ENCODE data around the gene LY86.
"Not testable (repeated sequence)": the region's sequence is repeated elsewhere in the genome, so short reads cannot be mapped to it uniquely, and the experiment has no call there.

The LY86 gene

GRCh38 chr6:6654599-6655575 lies 66.4 kb downstream of the LY86 start:
- peak; percentile 35 for DNase-seq (ENCODE audit: low read depth)

GRCh38 chr6:6655805-6656251 lies 67.3 kb downstream of the LY86 start:
- DNase-seq (ENCODE audit: low read depth) = no peak

- no peak for DNase-seq (ENCODE audit: low read depth)
Observed at GRCh38 chr6:6656287-6656686, 67.8 kb downstream of the LY86 start.

GRCh38 chr6:6657085-6657819 lies 68.7 kb downstream of the LY86 start:
- no peak for DNase-seq (ENCODE audit: low read depth)

GRCh38 chr6:6657820-6658217 lies 69.3 kb downstream of the LY86 start:
- no peak for DNase-seq (ENCODE audit: low read depth)

GRCh38 chr6:6659600-6660327 lies 71.2 kb downstream of the LY86 start:
- no peak for DNase-seq (ENCODE audit: low read depth)

GRCh38 chr6:6660339-6661045 lies 72.0 kb downstream of the LY86 start:
- no peak for DNase-seq (ENCODE audit: low read depth)

GRCh38 chr6:6661191-6661590 lies 72.7 kb downstream of the LY86 start:
- no peak for DNase-seq (ENCODE audit: low read depth)

GRCh38 chr6:6661684-6662083 lies 73.2 kb downstream of the LY86 start:
- no peak for DNase-seq (ENCODE audit: low read depth)

GRCh38 chr6:6663421-6664135 lies 75.1 kb downstream of the LY86 start:
- DNase-seq (ENCODE audit: low read depth) = no peak

- no peak for DNase-seq (ENCODE audit: low read depth)
Observed at GRCh38 chr6:6665555-6666243, 77.2 kb downstream of the LY86 start.

- DNase-seq (ENCODE audit: low read depth) = not testable (repeated sequence)
Observed at GRCh38 chr6:6670150-6670549, 81.6 kb downstream of the LY86 start.

GRCh38 chr6:6674872-6675271 lies 86.4 kb downstream of the LY86 start:
- no peak for DNase-seq (ENCODE audit: low read depth)

GRCh38 chr6:6676910-6677441 lies 88.5 kb downstream of the LY86 start:
- peak; percentile 65 for DNase-seq (ENCODE audit: low read depth)

GRCh38 chr6:6678185-6678671 lies 89.7 kb downstream of the LY86 start:
- no peak for DNase-seq (ENCODE audit: low read depth)

GRCh38 chr6:6678811-6679210 lies 90.3 kb downstream of the LY86 start:
- no peak for DNase-seq (ENCODE audit: low read depth)

GRCh38 chr6:6679633-6680032 lies 91.1 kb downstream of the LY86 start:
- DNase-seq (ENCODE audit: low read depth) = no peak

- no peak for DNase-seq (ENCODE audit: low read depth)
Observed at GRCh38 chr6:6680526-6680925, 92.0 kb downstream of the LY86 start.

- no peak for DNase-seq (ENCODE audit: low read depth)
Observed at GRCh38 chr6:6681075-6681849, 92.7 kb downstream of the LY86 start.

All from stimulated activated CD4-positive, alpha-beta T cell treated with anti-CD3 and anti-CD28 coated beads, Interleukin-2, amount 100 ng/mL, for 4 hours (primary cell).